H9 (cell line): ENCODE results near the gene RAB5IF. TPM values are rescaled to one million over a fixed set of nuclear protein-coding genes. Genes with fewer than 3 reads are reported as not detected.
A peak's percentile ranks its signal among the peaks of the same experiment; 100 is the strongest.

Source experiments
- DNase-seq: peaks from one replicate; pipeline ENCODE4 v3.0.0-alpha.2; 2017
- H2AFZ ChIP-seq: one replicate; pipeline ENCODE4 v1.6.1; 2013; ENCODE audit warnings: mild to moderate bottlenecking, low read length, control low read depth, moderate library complexity
- H2AK5ac ChIP-seq: 2 replicates; pipeline ENCODE4 v1.6.1; 2013; ENCODE audit warnings: low read length, control low read depth, mixed read lengths; ENCODE audit not compliant: insufficient read length
- H2BK120ac ChIP-seq: one replicate; pipeline ENCODE4 v1.6.1; 2013; ENCODE audit warnings: low read depth, mild to moderate bottlenecking, low read length, control low read depth, inconsistent platforms; ENCODE audit not compliant: poor library complexity, severe bottlenecking
- H2BK12ac ChIP-seq: 2 replicates; pipeline ENCODE4 v1.6.1; 2013; ENCODE audit warnings: low read length, control low read depth, mixed read lengths, low read depth; ENCODE audit not compliant: insufficient read length
- H2BK15ac ChIP-seq: 2 replicates; pipeline ENCODE4 v1.6.1; 2013; ENCODE audit warnings: low read depth, low read length, control low read depth
- H2BK20ac ChIP-seq: one replicate; pipeline ENCODE4 v1.6.1; 2013; ENCODE audit warnings: low read depth, mild to moderate bottlenecking, low read length, control low read depth, inconsistent platforms; ENCODE audit not compliant: poor library complexity, severe bottlenecking
- H2BK5ac ChIP-seq: 2 replicates; pipeline ENCODE4 v1.6.1; 2013; ENCODE audit warnings: low read length, control low read depth, mixed read lengths; ENCODE audit not compliant: insufficient read length
- H3K14ac ChIP-seq: 2 replicates; pipeline ENCODE4 v1.6.1; 2013; ENCODE audit warnings: low read length, control low read depth; ENCODE audit not compliant: insufficient read depth
- H3K18ac ChIP-seq: 2 replicates; pipeline ENCODE4 v1.6.1; 2013; ENCODE audit warnings: low read depth, mild to moderate bottlenecking, mixed read lengths, low read length, control low read depth; ENCODE audit not compliant: insufficient read length
- H3K23ac ChIP-seq: 2 replicates; pipeline ENCODE4 v1.6.1; 2013; ENCODE audit warnings: low read length, control low read depth, mixed read lengths, low read depth; ENCODE audit not compliant: insufficient read length
- H3K23me2 ChIP-seq: 2 replicates; pipeline ENCODE4 v1.6.1; 2013; ENCODE audit warnings: low read depth, mild to moderate bottlenecking, mixed read lengths, low read length, control low read depth; ENCODE audit not compliant: insufficient read length, poor library complexity, severe bottlenecking
- H3K27ac ChIP-seq: 2 replicates; pipeline ENCODE4 v1.5.1; 2013; ENCODE audit warnings: low read length, control low read depth, mixed read lengths, low read depth; ENCODE audit not compliant: insufficient read length
- H3K27me3 ChIP-seq: 2 replicates; pipeline ENCODE4 v1.6.1; 2013; ENCODE audit warnings: low read length, control low read depth, inconsistent platforms; ENCODE audit not compliant: insufficient read depth
- H3K4ac ChIP-seq: 2 replicates; pipeline ENCODE4 v1.6.1; 2013; ENCODE audit warnings: low read depth, mild to moderate bottlenecking, control low read depth, inconsistent platforms, low read length, moderate library complexity
- H3K4me1 ChIP-seq: 2 replicates; pipeline ENCODE4 v1.6.1; 2013; ENCODE audit warnings: low read length, control low read depth, inconsistent platforms; ENCODE audit not compliant: insufficient read depth
- H3K4me2 ChIP-seq: 2 replicates; pipeline ENCODE4 v1.6.1; 2013; ENCODE audit warnings: low read length, control low read depth, mixed read lengths; ENCODE audit not compliant: insufficient read length, insufficient read depth
- H3K56ac ChIP-seq: 2 replicates; pipeline ENCODE4 v1.6.1; 2013; ENCODE audit warnings: low read depth, mild to moderate bottlenecking, mixed read lengths, low read length, control low read depth; ENCODE audit not compliant: insufficient read length
- H3K79me1 ChIP-seq: 2 replicates; pipeline ENCODE4 v1.6.1; 2013; ENCODE audit warnings: low read depth, mild to moderate bottlenecking, moderate library complexity, low read length, control low read depth, inconsistent platforms; ENCODE audit not compliant: insufficient read depth, poor library complexity, severe bottlenecking
- H3K79me2 ChIP-seq: 2 replicates; pipeline ENCODE4 v1.6.1; 2013; ENCODE audit warnings: low read length, control low read depth, inconsistent platforms; ENCODE audit not compliant: insufficient read depth
- H3K9ac ChIP-seq: 2 replicates; pipeline ENCODE4 v1.6.1; 2013; ENCODE audit warnings: low read length, control low read depth, mixed read lengths; ENCODE audit not compliant: insufficient read length; ENCODE audit errors: extremely low read depth
- H3K9me3 ChIP-seq: one replicate; pipeline ENCODE4 v1.6.1; 2013; ENCODE audit warnings: low read depth, low read length, inconsistent platforms; ENCODE audit not compliant: control insufficient read depth
- H3T11ph ChIP-seq: one replicate; pipeline ENCODE4 v1.6.1; 2013; ENCODE audit warnings: mild to moderate bottlenecking, low read length, control low read depth, inconsistent platforms
- H4K20me1 ChIP-seq: one replicate; pipeline ENCODE4 v1.6.1; 2013; ENCODE audit not compliant: control insufficient read depth, insufficient read length, insufficient read depth
- H4K5ac ChIP-seq: 2 replicates; pipeline ENCODE4 v1.6.1; 2013; ENCODE audit warnings: low read depth, mild to moderate bottlenecking, mixed read lengths, low read length, control low read depth; ENCODE audit not compliant: insufficient read length
- H4K8ac ChIP-seq: replicated peaks from 2 replicates; pipeline ENCODE4 v1.6.1; 2013; ENCODE audit warnings: low read length, control low read depth, mixed read lengths, low read depth; ENCODE audit not compliant: insufficient read length
- H4K91ac ChIP-seq: 2 replicates; pipeline ENCODE4 v1.6.1; 2013; ENCODE audit warnings: low read depth, mild to moderate bottlenecking, moderate library complexity, mixed read lengths, low read length, control low read depth; ENCODE audit not compliant: insufficient read length
- H3K27ac Mint-ChIP-seq, 3 experiments: 2 replicates in 2 of 3; 3 replicates in 1 of 3; pipeline ENCODE4 v1.8.0; 2020 to 2021; ENCODE audit warnings: mixed read lengths in 3 of 3, mild to moderate bottlenecking in 1 of 3, moderate library complexity in 1 of 3
- H3K27me3 Mint-ChIP-seq: 2 replicates; pipeline ENCODE4 v1.8.0; 2021; ENCODE audit warnings: low read depth, mild to moderate bottlenecking, moderate library complexity, mixed read lengths
- H3K36me3 Mint-ChIP-seq, 3 experiments: 2 replicates in 2 of 3; 3 replicates in 1 of 3; pipeline ENCODE4 v1.8.0; 2020 to 2021; ENCODE audit warnings: low read depth in 3 of 3, mixed read lengths in 3 of 3; ENCODE audit not compliant: insufficient read depth in 1 of 3
- H3K4me1 Mint-ChIP-seq, 2 experiments: 2 replicates each; pipeline ENCODE4 v1.8.0; 2020; ENCODE audit warnings: mixed read lengths in 2 of 2
- H3K4me3 Mint-ChIP-seq, 2 experiments: 2 replicates in 1 of 2; 3 replicates in 1 of 2; pipeline ENCODE4 v1.8.0; 2020 to 2021; ENCODE audit warnings: mild to moderate bottlenecking in 2 of 2, mixed read lengths in 2 of 2, moderate library complexity in 1 of 2
- H3K9me3 Mint-ChIP-seq, 2 experiments: 2 replicates in 1 of 2; 3 replicates in 1 of 2; pipeline ENCODE4 v1.8.0; 2020; ENCODE audit warnings: mild to moderate bottlenecking in 2 of 2, mixed read lengths in 2 of 2, moderate library complexity in 1 of 2
- WGBS: extraction: QIAGEN DNeasy Blood & Tissue Kit; methylation state at CpG from one replicate; pipeline ENCODE4 v1.1.7; 2013; ENCODE audit warnings: missing lambda C conversion rate, low lambda C conversion rate, mixed read lengths; ENCODE audit not compliant: insufficient read length; ENCODE audit errors: extremely low coverage; 5-methylcytosine and 5-hydroxymethylcytosine counted together
- total RNA-seq: library from RNA; stranded (reverse); gene quantifications from 2 replicates; pipeline ENCODE4 v1.2.1, GENCODE V29; 2021
- TF ChIP-seq, protein P1 (sequence below): fragments of 200-600 bp; sonication (generic); conservative IDR thresholded peaks from 3 replicates; pipeline ENCODE4 v1.8.0; 2021; ENCODE audit warnings: antibody characterized with exemption, mild to moderate bottlenecking

Gene RAB5IF
- total RNA-seq, 1 experiment from 2014 or later, result 96.5 TPM

DNA sequence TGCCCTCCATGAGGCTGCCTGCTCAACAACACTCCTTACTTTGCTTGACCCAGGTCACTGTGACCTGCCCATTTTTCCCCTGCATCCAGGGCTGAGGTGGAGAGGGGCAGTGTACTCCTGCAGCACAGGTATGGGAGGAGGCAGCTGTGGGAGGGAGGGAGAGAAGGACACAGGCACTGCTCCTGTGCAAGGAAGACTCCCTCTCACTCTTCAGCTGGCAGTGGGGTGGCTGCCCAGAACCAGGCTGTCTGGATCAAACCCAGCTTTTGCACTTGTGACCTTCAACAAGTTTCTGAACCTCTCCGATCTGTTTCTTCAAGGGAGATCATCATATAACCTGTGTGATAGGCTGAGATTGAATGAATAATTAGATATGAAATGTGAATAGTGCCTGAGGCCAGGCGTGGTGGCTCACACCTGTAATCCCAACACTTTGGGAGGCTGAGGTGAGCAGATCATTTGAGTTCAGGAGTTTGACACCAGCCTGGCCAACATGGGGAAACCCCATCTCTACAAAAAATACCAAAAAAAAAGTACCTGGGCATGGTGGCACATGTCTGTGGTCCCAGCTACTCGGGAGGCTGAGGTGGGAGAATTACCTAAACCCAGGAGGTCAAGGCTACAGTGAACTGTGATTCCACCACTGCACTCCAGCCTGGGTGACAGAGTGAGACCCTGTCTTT is 18.1 kb upstream of the RAB5IF start:
- Histone ChIP-seq H3K4me1 (peaks cover 11% of the 10 kb centered on the region), H4K5ac (no peak overlapping the region), H2BK15ac (no peak overlapping the region), H3K79me1 (no peaks in the 10 kb centered on the region), H2AFZ (no peak overlapping the region), H3K4me2 (no peak overlapping the region), H3K79me2 (no peaks in the 10 kb centered on the region), H3K9me3 (no peaks in the 10 kb centered on the region), H2BK12ac (no peak overlapping the region), H3K23me2 (peaks cover 4% of the 10 kb centered on the region), H3K18ac (no peak overlapping the region), H3K23ac (no peak overlapping the region), H4K91ac (no peak overlapping the region), H3K14ac (no peak overlapping the region), H3K4ac (no peak overlapping the region), H4K20me1 (no peaks in the 10 kb centered on the region), H2AK5ac (no peak overlapping the region), H3T11ph (no peak overlapping the region), H3K27me3 (no peaks in the 10 kb centered on the region), H4K8ac (no peak overlapping the region), H2BK5ac (no peak overlapping the region), H2BK120ac (no peak overlapping the region), H3K9ac (no peak overlapping the region), H2BK20ac (no peak overlapping the region), H3K27ac (no peak overlapping the region), H3K56ac (no peak overlapping the region)
- TF ChIP-seq, protein P1, sequence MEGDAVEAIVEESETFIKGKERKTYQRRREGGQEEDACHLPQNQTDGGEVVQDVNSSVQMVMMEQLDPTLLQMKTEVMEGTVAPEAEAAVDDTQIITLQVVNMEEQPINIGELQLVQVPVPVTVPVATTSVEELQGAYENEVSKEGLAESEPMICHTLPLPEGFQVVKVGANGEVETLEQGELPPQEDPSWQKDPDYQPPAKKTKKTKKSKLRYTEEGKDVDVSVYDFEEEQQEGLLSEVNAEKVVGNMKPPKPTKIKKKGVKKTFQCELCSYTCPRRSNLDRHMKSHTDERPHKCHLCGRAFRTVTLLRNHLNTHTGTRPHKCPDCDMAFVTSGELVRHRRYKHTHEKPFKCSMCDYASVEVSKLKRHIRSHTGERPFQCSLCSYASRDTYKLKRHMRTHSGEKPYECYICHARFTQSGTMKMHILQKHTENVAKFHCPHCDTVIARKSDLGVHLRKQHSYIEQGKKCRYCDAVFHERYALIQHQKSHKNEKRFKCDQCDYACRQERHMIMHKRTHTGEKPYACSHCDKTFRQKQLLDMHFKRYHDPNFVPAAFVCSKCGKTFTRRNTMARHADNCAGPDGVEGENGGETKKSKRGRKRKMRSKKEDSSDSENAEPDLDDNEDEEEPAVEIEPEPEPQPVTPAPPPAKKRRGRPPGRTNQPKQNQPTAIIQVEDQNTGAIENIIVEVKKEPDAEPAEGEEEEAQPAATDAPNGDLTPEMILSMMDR, result no peak
- peaks cover 39 to 51% (median 45%) of the 10 kb centered on the region in 3 experiments for H3K36me3 Mint-ChIP-seq
- no CpG with 5 or more reads among the region's 3 CpGs for WGBS
- DNase-seq, result no peak
- no peaks in the 10 kb centered on the region; a peak in 1 of 5 replicates for H3K9me3 Mint-ChIP-seq
- H3K4me3 Mint-ChIP-seq, result no peak overlapping the region
- peaks cover 51 to 60% of the 10 kb centered on the region in 2 experiments for H3K4me1 Mint-ChIP-seq
- no peaks in the 10 kb centered on the region for H3K27me3 Mint-ChIP-seq
- H3K27ac Mint-ChIP-seq, result peak overlapping the region in 2 of 3 experiments; percentile 79 to 98; a peak in 3 of 7 replicates
